LNCaP clone FGC (cell line): ENCODE measurements around the gene CSNK1G1.

Experiments
- DNase-seq: peaks from one replicate; pipeline ENCODE4 v3.0.0-alpha.2; 2011; ENCODE audit warnings: low read depth
- H3K4me3 ChIP-seq: 2 replicates; pipeline ENCODE4 v1.5.1; 2011; ENCODE audit warnings: mild to moderate bottlenecking, low read depth, low read length, control low read depth
- CTCF ChIP-seq: IDR thresholded peaks from 2 replicates; pipeline ENCODE4 v1.5.1; 2012; ENCODE audit warnings: mild to moderate bottlenecking; ENCODE audit not compliant: control insufficient read depth, insufficient read depth; ENCODE audit errors: extremely low read depth

CSNK1G1 gene

GRCh38 chr15:64246364-64247189 is 109.4 kb downstream of the CSNK1G1 start:
- DNase-seq, result no peak
- TF ChIP-seq CTCF, result no peak
- H3K4me3 ChIP-seq, result no peak overlapping the region

- TF ChIP-seq CTCF, result no peak
- no peak for DNase-seq
- no peak overlapping the region for H3K4me3 ChIP-seq
These were observed 110.6 kb downstream of the CSNK1G1 start for GRCh38 chr15:64245405-64245804.

GRCh38 chr15:64237677-64238076 is 118.3 kb downstream of the CSNK1G1 start:
- no peak for DNase-seq
- H3K4me3 ChIP-seq, result no peak overlapping the region
- TF ChIP-seq CTCF, result no peak

GRCh38 chr15:64236156-64236894 is 119.6 kb downstream of the CSNK1G1 start:
- no peak for TF ChIP-seq CTCF
- no peak for DNase-seq
- no peak overlapping the region for H3K4me3 ChIP-seq

- no peak overlapping the region for H3K4me3 ChIP-seq
- DNase-seq, result no peak
- no peak for TF ChIP-seq CTCF
These were observed 120.4 kb downstream of the CSNK1G1 start for GRCh38 chr15:64235552-64235951.

GRCh38 chr15:64233299-64233698 is 122.7 kb downstream of the CSNK1G1 start:
- H3K4me3 ChIP-seq, result no peak overlapping the region
- no peak for DNase-seq
- no peak for TF ChIP-seq CTCF
